Liver (tissue), 3 donors: ENCODE data around the gene PDK3.

Experiments used
- GABPA ChIP-seq, 2 donors: IDR thresholded peaks in 1 of 2; conservative IDR thresholded peaks in 1 of 2; 2 replicates each; pipeline ENCODE4 v1.6.1; 2016; ENCODE audit warnings: antibody characterized with exemption in 2 of 2, mild to moderate bottlenecking in 1 of 2, moderate library complexity in 1 of 2
- RAD21 ChIP-seq, 2 donors: IDR thresholded peaks; 2 replicates each; pipeline ENCODE4 v1.6.1; 2016; ENCODE audit warnings: antibody characterized with exemption in 2 of 2, mild to moderate bottlenecking in 2 of 2
- TF ChIP-seq, protein P1 (sequence below): fragments of 150-350 bp; IDR thresholded peaks from 2 replicates; pipeline ENCODE4 v1.5.1; 2017; ENCODE audit warnings: improper control_type of control experiment, low read depth, low read length; ENCODE audit not compliant: missing input control
- donor health status: healthy.
- donor health status: healthy.

DNA sequence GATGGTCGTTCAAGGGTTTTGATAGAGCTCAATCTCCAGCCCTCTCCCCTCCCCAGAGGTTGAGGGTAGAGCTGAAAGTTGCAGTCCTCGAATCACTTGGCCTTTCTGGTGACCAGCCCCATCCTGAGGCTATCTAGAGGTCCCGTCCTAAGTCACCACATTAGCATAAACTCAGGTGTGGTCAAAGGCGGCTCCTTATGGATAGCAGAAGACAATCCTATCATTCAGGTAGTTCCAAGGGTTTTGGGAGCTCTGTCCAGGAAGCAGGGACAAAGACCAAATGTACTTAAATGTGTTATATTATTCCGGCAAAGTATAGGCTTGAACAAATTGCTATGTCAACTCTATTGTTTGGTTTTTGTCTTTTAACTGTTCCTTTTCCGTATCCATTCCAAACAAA, 30.6 kb downstream of the PDK3 start:
- TF ChIP-seq, protein P1, sequence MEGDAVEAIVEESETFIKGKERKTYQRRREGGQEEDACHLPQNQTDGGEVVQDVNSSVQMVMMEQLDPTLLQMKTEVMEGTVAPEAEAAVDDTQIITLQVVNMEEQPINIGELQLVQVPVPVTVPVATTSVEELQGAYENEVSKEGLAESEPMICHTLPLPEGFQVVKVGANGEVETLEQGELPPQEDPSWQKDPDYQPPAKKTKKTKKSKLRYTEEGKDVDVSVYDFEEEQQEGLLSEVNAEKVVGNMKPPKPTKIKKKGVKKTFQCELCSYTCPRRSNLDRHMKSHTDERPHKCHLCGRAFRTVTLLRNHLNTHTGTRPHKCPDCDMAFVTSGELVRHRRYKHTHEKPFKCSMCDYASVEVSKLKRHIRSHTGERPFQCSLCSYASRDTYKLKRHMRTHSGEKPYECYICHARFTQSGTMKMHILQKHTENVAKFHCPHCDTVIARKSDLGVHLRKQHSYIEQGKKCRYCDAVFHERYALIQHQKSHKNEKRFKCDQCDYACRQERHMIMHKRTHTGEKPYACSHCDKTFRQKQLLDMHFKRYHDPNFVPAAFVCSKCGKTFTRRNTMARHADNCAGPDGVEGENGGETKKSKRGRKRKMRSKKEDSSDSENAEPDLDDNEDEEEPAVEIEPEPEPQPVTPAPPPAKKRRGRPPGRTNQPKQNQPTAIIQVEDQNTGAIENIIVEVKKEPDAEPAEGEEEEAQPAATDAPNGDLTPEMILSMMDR = no peak
- TF ChIP-seq GABPA (IDR thresholded peaks at IDR 0.05 in 1 of 2, conservative IDR thresholded peaks at IDR 0.05 in 1 of 2) (no peak), RAD21 (IDR thresholded peaks at IDR 0.05) (no peak)
